HL-60/S4 treated with phorbol 12-myristate 13-acetate at 8.2 ng/mL for 4 days and 3 days (cell line): ENCODE results near the gene TBC1D7.

Experiments
- in situ Hi-C: fragments of 300-500 bp; cut with MboI; formaldehyde crosslinking; loops from 2 replicates; pipeline ENCODE4 v1.15.0; 2022; ENCODE audit warnings: low sequenced_read_pairs

The TBC1D7 gene

GRCh38 chr6:13328076-13328874, at the start of gene TBC1D7:
TSS of gene TBC1D7 (minus strand) at chr6:13328537. CDS start at chr6:13326898, 1,639 bp downstream.
- in situ Hi-C loops, result loop anchor here (25.0 kb wide), 1 partner anchor 416 kb away; no protein-coding TSS in a partner anchor

- in situ Hi-C loops, result no loop called here
Measured at GRCh38 chr6:13377054-13377758, 48.9 kb upstream of the TBC1D7 start.

GRCh38 chr6:13375360-13375878, 47.1 kb upstream of the TBC1D7 start:
- in situ Hi-C loops, result no loop called here

GRCh38 chr6:13373919-13374318, 45.6 kb upstream of the TBC1D7 start:
- in situ Hi-C loops, result no loop called here

- in situ Hi-C loops, result no loop called here
Measured at GRCh38 chr6:13373488-13373886, 45.1 kb upstream of the TBC1D7 start.

- in situ Hi-C loops, result no loop called here
Measured at GRCh38 chr6:13372688-13373487, 44.6 kb upstream of the TBC1D7 start.

GRCh38 chr6:13372076-13372475, 43.7 kb upstream of the TBC1D7 start:
- in situ Hi-C loops, result no loop called here

GRCh38 chr6:13371421-13372072, 43.2 kb upstream of the TBC1D7 start:
- in situ Hi-C loops, result no loop called here

GRCh38 chr6:13370623-13371022, 42.3 kb upstream of the TBC1D7 start:
- in situ Hi-C loops, result no loop called here

- in situ Hi-C loops, result no loop called here
Measured at GRCh38 chr6:13369591-13369990, 41.3 kb upstream of the TBC1D7 start.

GRCh38 chr6:13368731-13369115, 40.4 kb upstream of the TBC1D7 start:
- in situ Hi-C loops, result no loop called here

GRCh38 chr6:13368079-13368730, 39.9 kb upstream of the TBC1D7 start:
- in situ Hi-C loops, result no loop called here

- in situ Hi-C loops, result no loop called here
Measured at GRCh38 chr6:13367396-13367795, 39.1 kb upstream of the TBC1D7 start.

- in situ Hi-C loops, result no loop called here
Measured at GRCh38 chr6:13365320-13365719, 37.0 kb upstream of the TBC1D7 start.

GRCh38 chr6:13364842-13365241, 36.5 kb upstream of the TBC1D7 start:
- in situ Hi-C loops, result no loop called here

- in situ Hi-C loops, result no loop called here
Measured at GRCh38 chr6:13362412-13362811, 34.1 kb upstream of the TBC1D7 start.

GRCh38 chr6:13360671-13361540, 32.6 kb upstream of the TBC1D7 start:
- in situ Hi-C loops, result no loop called here

- in situ Hi-C loops, result no loop called here
Measured at GRCh38 chr6:13359287-13359686, 30.9 kb upstream of the TBC1D7 start.

- in situ Hi-C loops, result no loop called here
Measured at GRCh38 chr6:13358511-13358910, 30.2 kb upstream of the TBC1D7 start.
